Endothelial cell of umbilical vein (primary cell): ENCODE data around the gene CAMK2D. TPM values are rescaled to one million over a fixed set of nuclear protein-coding genes. Genes with fewer than 3 reads are reported as not detected.

ENCODE experiments used
- BruUV-seq: library from RNA; stranded (reverse); fragments of 400-500 nt; replicated peaks from 2 replicates; lab custom pipeline; 2021; lab: Mats Ljungman, UMichigan
- CTCF ChIA-PET: fragments of 300-600, 350-600 bp; sonication (Branson Sonifier 250); formaldehyde crosslinking; loops from one replicate; lab custom pipeline; 2021; ENCODE audit warnings: antibody characterized with exemption, inconsistent platforms; lab: Charles Lee
- POLR2A ChIA-PET: fragments of 300-600, 350-600 bp; sonication (Branson Sonifier 250); formaldehyde crosslinking; loops from one replicate; lab custom pipeline; 2021; ENCODE audit warnings: antibody characterized with exemption, inconsistent platforms; lab: Charles Lee
- DNase-seq: peaks from one replicate; pipeline ENCODE4 v3.0.0-alpha.2; 2011; ENCODE audit warnings: low read depth, low spot score
- FAIRE-seq: peaks from 2 replicates; lab custom pipeline; 2011; peaks lifted over from hg19 to GRCh38; lab: Jason Lieb, UNC
- H2AFZ ChIP-seq: 2 replicates; pipeline ENCODE4 v1.6.0; 2012; ENCODE audit warnings: low read depth, low read length, control low read depth, inconsistent platforms
- H3K27ac ChIP-seq: 2 replicates; pipeline ENCODE4 v1.5.1; 2011; ENCODE audit warnings: low read depth, mild to moderate bottlenecking, control low read depth, low read length, moderate library complexity; ENCODE audit not compliant: insufficient read depth
- H3K27me3 ChIP-seq, 2 experiments: 2 replicates each; pipeline versions ENCODE4 v1.6.0 to v1.6.1; 2011; ENCODE audit warnings: low read length in 2 of 2, mixed read lengths in 1 of 2; ENCODE audit not compliant: control insufficient read depth in 2 of 2, insufficient read depth in 2 of 2
- H3K36me3 ChIP-seq, 2 experiments: 2 replicates in 1 of 2; 3 replicates in 1 of 2; pipeline ENCODE4 v1.5.1; 2011; ENCODE audit warnings: low read length in 2 of 2, mild to moderate bottlenecking in 1 of 2, moderate library complexity in 1 of 2; ENCODE audit not compliant: control insufficient read depth in 2 of 2, insufficient read depth in 2 of 2; ENCODE audit errors: extremely low read depth in 1 of 2
- H3K4me1 ChIP-seq: 3 replicates; pipeline ENCODE4 v1.5.1; 2011; ENCODE audit warnings: mild to moderate bottlenecking, low read length; ENCODE audit not compliant: control insufficient read depth, insufficient read depth; ENCODE audit errors: extremely low read depth
- H3K4me2 ChIP-seq: 2 replicates; pipeline ENCODE4 v1.6.1; 2011; ENCODE audit warnings: low read length, control low read depth, mixed read lengths; ENCODE audit not compliant: insufficient read depth
- H3K4me3 ChIP-seq, 3 experiments: fragments of 200-600 bp in 1 of 3; sonication (generic), shearing (Covaris generic) in 1 of 3; replicated peaks in 1 of 3; 2 replicates each; pipeline ENCODE4 v1.5.1; 2011 to 2016; ENCODE audit warnings: control low read depth in 3 of 3, low read length in 3 of 3, mild to moderate bottlenecking in 2 of 3, inconsistent platforms in 1 of 3, low read depth in 1 of 3, moderate library complexity in 1 of 3; ENCODE audit not compliant: insufficient read depth in 1 of 3
- H3K79me2 ChIP-seq: 2 replicates; pipeline ENCODE4 v1.6.0; 2012; ENCODE audit warnings: low read length, inconsistent platforms; ENCODE audit not compliant: control insufficient read depth, insufficient read depth
- H3K9ac ChIP-seq: replicated peaks from 2 replicates; pipeline ENCODE3; 2011; ENCODE audit warnings: low read length, control low read depth; ENCODE audit not compliant: insufficient read depth; ENCODE audit errors: extremely low read depth
- H3K9me1 ChIP-seq: replicated peaks from 3 replicates; pipeline ENCODE4 v1.6.0; 2011; ENCODE audit warnings: mild to moderate bottlenecking, low read length; ENCODE audit not compliant: control insufficient read depth, insufficient read depth; ENCODE audit errors: extremely low read depth
- H3K9me3 ChIP-seq: replicated peaks from 2 replicates; pipeline ENCODE4 v1.5.1; 2012; ENCODE audit warnings: low read length, inconsistent platforms; ENCODE audit not compliant: control insufficient read depth, insufficient read depth
- H4K20me1 ChIP-seq: replicated peaks from 2 replicates; pipeline ENCODE3; 2011; ENCODE audit warnings: mild to moderate bottlenecking, low read length; ENCODE audit not compliant: control insufficient read depth, insufficient read depth; ENCODE audit errors: extremely low read depth
- EZH2 ChIP-seq: IDR thresholded peaks from 2 replicates; pipeline ENCODE4 v1.6.1; 2012; ENCODE audit warnings: borderline replicate concordance, low read depth, mild to moderate bottlenecking, moderate library complexity, low read length, inconsistent platforms; ENCODE audit not compliant: severe bottlenecking
- FOS ChIP-seq: IDR thresholded peaks from 2 replicates; pipeline ENCODE4 v1.6.1; 2011; ENCODE audit warnings: mild to moderate bottlenecking, low read length, moderate library complexity, borderline replicate concordance; ENCODE audit not compliant: insufficient read depth
- GATA2 ChIP-seq: IDR thresholded peaks from 2 replicates; pipeline ENCODE4 v1.7.0; 2011; ENCODE audit warnings: low read depth, mild to moderate bottlenecking, moderate library complexity, mixed read lengths, low read length; ENCODE audit not compliant: insufficient read length, insufficient read depth
- JUN ChIP-seq: IDR thresholded peaks from 2 replicates; pipeline ENCODE4 v1.6.1; 2011; ENCODE audit warnings: borderline replicate concordance, low read depth; ENCODE audit not compliant: insufficient read length, insufficient read depth
- MYC ChIP-seq: IDR thresholded peaks from one replicate; pipeline ENCODE4 v1.6.1; 2011; ENCODE audit warnings: mild to moderate bottlenecking, low read depth, low read length
- POLR2A ChIP-seq: IDR thresholded peaks from 2 replicates; pipeline ENCODE4 v1.6.1; 2012; ENCODE audit warnings: low read depth, mild to moderate bottlenecking, control low read depth, low read length
- POLR2AphosphoS5 ChIP-seq: IDR thresholded peaks from 2 replicates; pipeline ENCODE4 v1.6.1; 2012; ENCODE audit warnings: low read depth, mild to moderate bottlenecking, control low read depth, low read length, moderate library complexity; ENCODE audit not compliant: insufficient read depth
- dilution Hi-C: fragments of 300-500 bp; cut with MboI; formaldehyde crosslinking; loops from one replicate; pipeline ENCODE4 v1.15.0; 2019; ENCODE audit warnings: low sequenced_read_pairs; ENCODE audit not compliant: extremely low pct_ligation_motif_present
- intact Hi-C: fragments of 100-400 bp; cut with micrococcal nuclease; formaldehyde crosslinking; loops from one replicate; pipeline ENCODE4 v1.10.0; 2022
- polyA plus RNA-seq, 4 experiments: library from polyadenylated mRNA; depleted of rRNA in 3 of 4; stranded (reverse) in 3 of 4; unstranded in 1 of 4; fragments of >200 nt; gene quantifications; 2 replicates each; pipeline versions ENCODE4 v1.2.1 to v1.2.3, GENCODE V29; 2011 to 2012; ENCODE audit warnings: missing spikeins in 1 of 4
- total RNA-seq: library from RNA; stranded (reverse); gene quantifications from 2 replicates; pipeline ENCODE4 v1.2.3, GENCODE V29; 2021
- TF ChIP-seq, protein P1 (sequence below): IDR thresholded peaks from 2 replicates; pipeline ENCODE4 v1.6.1; 2011; ENCODE audit not compliant: insufficient read depth, insufficient read length
- TF ChIP-seq, protein P2 (sequence below), 2 donors: IDR thresholded peaks; 1 replicate in 1 of 2; 2 replicates in 1 of 2; pipeline ENCODE4 v1.5.1; 2011; ENCODE audit warnings: low read length in 2 of 2, mild to moderate bottlenecking in 2 of 2, moderate library complexity in 2 of 2, control low read depth in 1 of 2, inconsistent platforms in 1 of 2, low read depth in 1 of 2; ENCODE audit not compliant: insufficient read depth in 1 of 2; ENCODE audit errors: extremely low read depth in 1 of 2

The CAMK2D gene
- total and polyA plus RNA-seq, 2 donors (not counting 3 experiments of a cell fraction or from before 2014, with no cell fraction given), result 10.4 to 30.7 TPM

DNA sequence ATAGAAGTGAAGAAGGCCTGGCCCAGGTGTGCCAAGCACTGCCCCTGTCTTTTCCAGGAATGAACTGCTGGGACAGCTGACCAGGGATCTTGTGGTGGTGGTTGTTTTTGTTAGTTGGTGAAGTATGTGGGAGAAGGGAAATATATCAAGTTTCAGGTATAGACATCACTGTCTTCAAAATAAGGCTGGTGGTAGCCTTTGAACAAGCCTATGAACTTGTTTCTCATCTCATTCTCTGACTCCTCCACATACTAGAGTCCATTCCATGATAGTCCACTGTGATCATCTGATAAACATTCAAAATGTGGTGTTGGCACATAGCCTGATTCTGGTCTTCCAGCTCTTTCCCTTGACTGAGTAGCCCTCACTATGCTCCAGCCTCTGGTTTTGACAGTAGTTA, 303.7 kb downstream of the CAMK2D start:
- no TSS peak for BruUV-seq
- Histone ChIP-seq H3K27ac (no peak overlapping the region), H3K9ac (no peak overlapping the region), H2AFZ (no peak overlapping the region), H3K9me3 (no peaks in the 10 kb centered on the region), H3K27me3 (no peaks in the 10 kb centered on the region), H4K20me1 (no peaks in the 10 kb centered on the region), H3K4me2 (no peak overlapping the region), H3K9me1 (no peaks in the 10 kb centered on the region), H3K4me1 (peaks cover 10% of the 10 kb centered on the region), H3K36me3 (peaks cover 0 to 4% of the 10 kb centered on the region in 2 experiments), H3K79me2 (no peaks in the 10 kb centered on the region), H3K4me3 (no peak overlapping the region)
- ChIA-PET CTCF (interaction anchor here (2.1 kb wide), 1 partner anchor 10 kb away, joined by 8 read pairs; no protein-coding TSS in a partner anchor), POLR2A (no interaction called here)
- DNase-seq, result no peak
- intact Hi-C loops, result no loop called here
- dilution Hi-C loops, result no loop called here
- TF ChIP-seq, protein P1, sequence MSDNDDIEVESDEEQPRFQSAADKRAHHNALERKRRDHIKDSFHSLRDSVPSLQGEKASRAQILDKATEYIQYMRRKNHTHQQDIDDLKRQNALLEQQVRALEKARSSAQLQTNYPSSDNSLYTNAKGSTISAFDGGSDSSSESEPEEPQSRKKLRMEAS, result no peak
- TF ChIP-seq POLR2AphosphoS5 (no peak), GATA2 (no peak), JUN (no peak), MYC (no peak), EZH2 (no peak), POLR2A (no peak), FOS (no peak)
- TF ChIP-seq, protein P2, sequence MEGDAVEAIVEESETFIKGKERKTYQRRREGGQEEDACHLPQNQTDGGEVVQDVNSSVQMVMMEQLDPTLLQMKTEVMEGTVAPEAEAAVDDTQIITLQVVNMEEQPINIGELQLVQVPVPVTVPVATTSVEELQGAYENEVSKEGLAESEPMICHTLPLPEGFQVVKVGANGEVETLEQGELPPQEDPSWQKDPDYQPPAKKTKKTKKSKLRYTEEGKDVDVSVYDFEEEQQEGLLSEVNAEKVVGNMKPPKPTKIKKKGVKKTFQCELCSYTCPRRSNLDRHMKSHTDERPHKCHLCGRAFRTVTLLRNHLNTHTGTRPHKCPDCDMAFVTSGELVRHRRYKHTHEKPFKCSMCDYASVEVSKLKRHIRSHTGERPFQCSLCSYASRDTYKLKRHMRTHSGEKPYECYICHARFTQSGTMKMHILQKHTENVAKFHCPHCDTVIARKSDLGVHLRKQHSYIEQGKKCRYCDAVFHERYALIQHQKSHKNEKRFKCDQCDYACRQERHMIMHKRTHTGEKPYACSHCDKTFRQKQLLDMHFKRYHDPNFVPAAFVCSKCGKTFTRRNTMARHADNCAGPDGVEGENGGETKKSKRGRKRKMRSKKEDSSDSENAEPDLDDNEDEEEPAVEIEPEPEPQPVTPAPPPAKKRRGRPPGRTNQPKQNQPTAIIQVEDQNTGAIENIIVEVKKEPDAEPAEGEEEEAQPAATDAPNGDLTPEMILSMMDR (IDR thresholded peaks at IDR 0.05; ENCODE audit: extremely low read depth in 1 of 2, insufficient read depth in 1 of 2, low read depth in 1 of 2, low read length in 2 of 2), result no peak
- no peak for FAIRE-seq
